NCI-H2107 treated with DMSO at 0.1 percent for 48 hours (cell line): Measurements from ENCODE around the gene SLC10A3.
A peak's percentile ranks its signal among the peaks of the same experiment; 100 is the strongest.

Source experiments
- DNase-seq: peaks from one replicate; lab custom pipeline; 2025; ENCODE audit not compliant: unreplicated experiment; lab: John Stamatoyannopoulos, UW

SLC10A3 gene

DNA sequence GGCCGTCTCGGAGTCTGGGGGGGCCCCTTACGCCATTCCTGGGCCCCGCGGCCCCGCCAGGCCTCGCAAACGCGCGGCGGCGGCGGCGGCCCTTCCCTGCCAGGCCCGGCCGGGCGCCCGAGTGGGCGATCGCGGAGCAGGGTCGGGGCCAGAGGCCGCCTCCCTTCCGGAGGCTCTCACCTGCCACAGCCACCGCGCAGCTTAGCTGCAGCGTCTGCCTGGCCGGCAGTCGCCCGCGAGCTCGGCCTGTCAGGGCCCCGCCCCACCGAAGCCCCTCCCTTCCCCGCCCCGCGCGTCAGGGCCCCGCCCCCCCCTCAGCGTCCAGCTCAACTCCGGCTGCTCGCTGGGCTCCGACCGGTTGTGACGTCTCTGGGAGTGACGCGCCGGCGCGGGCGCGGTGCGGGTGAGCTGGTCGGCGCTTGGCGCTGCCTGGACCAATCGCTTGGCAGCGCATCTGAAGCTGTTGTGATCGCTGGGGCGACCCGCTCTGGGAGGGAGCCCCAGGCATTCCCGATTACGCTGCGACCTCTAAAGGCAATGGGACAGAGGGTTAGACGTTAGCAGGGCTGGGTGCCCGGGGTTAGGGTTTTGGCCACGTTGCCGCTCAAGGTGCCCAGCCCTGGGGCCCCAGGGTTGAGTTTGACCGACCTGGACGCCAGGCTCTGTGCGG lies at the start of gene SLC10A3:
Gene SLC10A3 (minus strand): TSS at position 216 of the 670 bp plus-strand sequence. CDS start 1,689 bp downstream, outside the sequence.
- DNase-seq: peak; percentile 81

DNA sequence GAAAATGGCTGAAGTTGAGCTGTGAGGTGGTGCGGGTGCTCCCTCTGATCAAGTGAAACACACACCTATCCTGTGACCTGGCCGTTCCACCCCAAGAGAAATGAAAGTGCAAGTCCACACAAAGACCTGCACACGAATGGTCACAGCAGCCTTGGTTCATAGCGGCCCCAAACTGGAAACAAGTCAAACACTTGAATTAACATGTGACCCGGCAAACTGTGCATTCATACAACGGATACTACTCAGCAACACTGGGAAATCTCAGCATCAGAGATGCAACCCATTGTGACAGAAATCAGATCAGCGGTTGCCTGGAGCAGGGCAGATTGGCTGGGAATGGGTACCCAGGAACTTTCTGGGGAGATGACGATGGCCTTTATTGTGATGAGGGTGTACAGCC lies 48.6 kb upstream of the SLC10A3 start:
- DNase-seq: no peak

DNA sequence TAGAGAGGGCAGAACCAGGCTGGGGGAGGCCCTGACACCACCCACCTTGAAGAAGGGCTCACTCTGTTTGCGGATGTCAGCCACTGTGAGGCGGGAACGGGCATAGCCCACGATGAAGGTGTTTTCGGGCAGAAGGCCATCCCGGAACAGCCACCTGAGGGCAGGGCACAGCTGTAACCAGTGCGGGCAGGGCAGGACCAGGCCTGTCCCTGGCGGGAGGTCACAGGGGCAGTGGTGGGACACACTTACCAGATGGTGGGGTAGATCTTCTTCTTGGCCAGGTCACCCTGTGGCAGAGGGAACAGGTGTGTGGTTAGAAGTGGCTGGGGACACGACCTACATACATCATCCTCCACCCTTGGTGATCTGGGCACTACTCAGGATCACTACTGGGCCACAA lies 45.5 kb upstream of the SLC10A3 start:
- DNase-seq: no peak

DNA sequence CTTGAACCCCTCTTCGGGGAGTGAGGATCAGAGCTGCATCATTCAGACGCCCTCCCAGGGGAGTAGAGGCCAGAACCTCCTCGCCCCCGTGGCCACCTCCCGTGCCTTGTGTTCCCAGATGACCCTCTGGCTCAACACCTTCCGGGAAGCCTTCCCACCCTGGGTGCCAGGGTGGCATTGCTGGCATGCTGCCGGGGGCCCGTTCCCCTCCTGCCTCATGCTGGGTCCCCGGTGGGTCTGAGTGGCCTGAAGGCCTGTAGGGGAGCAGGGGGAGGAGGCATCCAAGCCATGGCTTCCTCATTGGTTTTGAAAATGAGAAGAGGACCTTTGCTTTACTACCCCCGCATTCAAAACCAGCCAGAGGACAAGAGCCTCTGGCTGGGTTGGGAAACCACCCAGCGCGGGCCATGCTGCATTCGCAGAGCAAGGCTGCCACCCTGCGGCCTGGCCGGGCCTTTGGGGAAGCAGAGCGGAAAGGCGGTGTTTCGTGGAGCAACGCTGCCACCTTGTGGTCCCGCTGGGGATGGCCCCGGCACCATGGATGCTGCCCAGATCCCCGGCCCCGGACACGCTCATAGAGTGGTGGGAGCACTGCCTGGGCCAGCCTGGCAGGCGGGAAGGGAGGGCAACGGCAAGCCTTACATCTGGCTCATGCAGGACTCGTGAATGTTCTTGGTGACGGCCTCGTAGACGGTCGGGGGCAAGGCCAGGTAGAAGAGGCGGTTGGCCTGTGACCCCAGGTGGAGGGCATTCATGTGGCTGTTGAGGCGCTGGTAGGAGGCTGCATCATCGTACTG lies 44.3 kb upstream of the SLC10A3 start:
- peak; percentile 35 for DNase-seq

DNA sequence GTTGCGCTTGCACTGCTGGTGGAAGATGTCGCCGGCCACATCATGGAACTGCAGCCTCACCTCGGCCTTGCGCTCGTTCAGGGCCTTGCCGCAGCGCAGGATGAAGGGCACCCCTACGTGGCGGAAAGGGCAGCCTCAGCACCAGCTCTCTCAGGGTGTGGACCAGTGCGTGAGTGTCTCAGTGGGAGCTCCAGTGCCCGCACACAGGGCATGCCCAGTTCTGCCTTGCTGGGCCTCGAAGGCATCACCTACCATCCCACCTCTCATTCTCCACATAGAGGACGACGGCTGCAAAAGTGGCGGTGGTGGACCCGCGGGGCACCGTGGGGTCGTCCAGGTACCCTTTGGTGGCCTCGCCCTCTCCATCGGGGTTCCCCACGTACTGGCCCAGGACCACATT lies 42.3 kb upstream of the SLC10A3 start:
- no peak for DNase-seq

GRCh38 chrX:154531626-154532025 lies 41.2 kb upstream of the SLC10A3 start:
- no peak for DNase-seq

GRCh38 chrX:154530286-154530685 lies 39.9 kb upstream of the SLC10A3 start:
- DNase-seq: no peak

DNA sequence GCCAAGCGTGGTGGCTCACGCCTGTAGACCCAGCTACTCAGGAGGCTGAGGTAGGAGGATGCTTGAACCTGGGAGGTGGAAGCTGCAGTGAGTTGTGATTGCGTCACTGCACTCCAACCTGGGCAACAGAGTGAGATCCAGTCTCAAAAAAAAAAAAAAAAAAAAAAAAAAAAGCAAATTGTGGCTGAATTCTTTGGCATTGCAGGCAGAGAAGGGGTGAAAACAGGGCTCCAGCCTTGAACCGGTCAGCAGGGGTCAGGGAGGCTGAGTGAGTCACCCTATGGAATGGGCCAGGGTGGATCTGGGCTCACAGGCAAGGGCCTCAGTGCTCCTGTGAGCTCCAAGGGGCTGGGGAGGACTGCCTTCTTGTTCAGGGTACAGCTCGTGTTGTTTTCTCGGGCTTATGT lies 38.8 kb upstream of the SLC10A3 start:
- DNase-seq: no peak

GRCh38 chrX:154526901-154527675 lies 36.7 kb upstream of the SLC10A3 start:
- peak; percentile 86 for DNase-seq

GRCh38 chrX:154525606-154526490 lies 35.4 kb upstream of the SLC10A3 start:
- no peak for DNase-seq

DNA sequence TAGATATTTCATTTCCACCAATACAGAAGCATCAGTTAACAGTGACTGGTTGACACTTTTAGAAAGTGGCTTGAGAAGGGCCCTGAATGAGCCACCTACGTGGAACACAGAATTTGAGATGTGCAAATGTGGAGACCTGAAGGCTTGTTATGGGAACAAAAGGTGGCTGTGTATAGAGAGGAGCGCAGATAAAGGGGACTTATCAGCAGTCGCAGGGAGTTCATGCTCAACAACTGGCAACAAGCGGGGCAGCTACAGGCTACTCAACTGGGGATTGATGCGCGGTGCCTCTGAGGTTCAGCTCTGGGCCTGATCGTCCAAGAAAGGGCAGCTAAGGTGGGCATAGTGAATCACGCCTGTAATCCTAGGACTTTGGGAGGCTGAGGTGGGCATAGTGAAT lies 29.0 kb upstream of the SLC10A3 start:
- DNase-seq: no peak

- DNase-seq: no peak
Measured at GRCh38 chrX:154517101-154517781, 26.8 kb upstream of the SLC10A3 start.

- DNase-seq: peak; percentile 11
Measured at GRCh38 chrX:154516656-154517100, 26.2 kb upstream of the SLC10A3 start.

GRCh38 chrX:154515966-154516655 lies 25.7 kb upstream of the SLC10A3 start, which contains the start of gene FAM3A:
Gene FAM3A (minus strand): TSS chrX:154516232. CDS start chrX:154515772, 460 bp downstream.
- peak; percentile 83 for DNase-seq

- DNase-seq: no peak
Measured at GRCh38 chrX:154515090-154515965, 24.9 kb upstream of the SLC10A3 start.

DNA sequence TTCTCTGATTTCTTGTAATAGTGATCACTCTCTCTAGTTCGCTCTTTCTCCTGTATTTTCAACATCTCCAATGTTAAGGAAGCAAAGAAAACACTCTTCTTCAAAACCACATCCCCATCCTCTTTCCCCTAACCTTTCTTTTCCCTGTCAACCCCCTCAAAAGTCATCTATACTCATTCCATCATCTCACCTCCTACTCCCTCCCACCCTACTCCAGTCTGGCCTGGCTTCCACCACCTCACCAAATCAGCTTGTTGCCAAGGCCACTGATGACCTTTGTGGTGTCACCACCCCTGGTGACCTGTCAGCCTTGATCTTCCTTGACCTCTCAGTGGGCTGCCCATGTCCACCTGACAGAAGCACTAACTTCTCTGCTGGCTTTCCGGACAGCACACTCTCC lies 23.3 kb upstream of the SLC10A3 start:
- no peak for DNase-seq

DNA sequence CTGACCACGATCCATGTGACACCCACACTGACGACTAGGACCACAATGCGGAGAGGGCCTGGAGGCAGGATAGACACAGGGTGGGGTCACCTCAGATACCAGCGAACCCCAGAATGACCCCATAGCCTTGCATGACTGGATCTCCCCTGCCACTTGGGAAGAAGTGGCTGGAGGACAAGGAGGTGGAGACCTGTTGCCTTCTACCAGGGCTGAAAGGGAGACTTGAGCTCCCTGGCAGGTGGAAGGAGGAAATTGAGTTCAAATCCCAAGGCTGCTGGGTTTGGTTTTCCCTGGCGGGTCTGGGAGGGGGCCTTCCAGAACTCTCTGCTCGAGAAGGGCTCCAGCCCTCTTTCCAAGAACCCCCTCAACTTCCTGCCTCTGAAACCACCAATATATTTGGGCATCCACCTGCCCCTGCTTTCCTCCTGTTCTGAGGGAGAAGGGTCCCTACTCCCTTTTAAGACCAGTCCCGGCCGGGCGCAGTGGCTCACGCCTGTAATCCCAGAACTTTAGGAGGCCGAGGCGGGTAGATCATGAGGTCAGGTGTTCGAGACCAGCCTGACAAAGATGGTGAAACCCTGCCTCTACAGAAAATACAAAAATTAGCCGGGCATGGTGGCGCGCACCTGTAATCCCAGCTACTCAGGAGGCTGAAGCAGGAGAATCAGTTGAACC lies 22.6 kb upstream of the SLC10A3 start:
- DNase-seq: no peak

DNA sequence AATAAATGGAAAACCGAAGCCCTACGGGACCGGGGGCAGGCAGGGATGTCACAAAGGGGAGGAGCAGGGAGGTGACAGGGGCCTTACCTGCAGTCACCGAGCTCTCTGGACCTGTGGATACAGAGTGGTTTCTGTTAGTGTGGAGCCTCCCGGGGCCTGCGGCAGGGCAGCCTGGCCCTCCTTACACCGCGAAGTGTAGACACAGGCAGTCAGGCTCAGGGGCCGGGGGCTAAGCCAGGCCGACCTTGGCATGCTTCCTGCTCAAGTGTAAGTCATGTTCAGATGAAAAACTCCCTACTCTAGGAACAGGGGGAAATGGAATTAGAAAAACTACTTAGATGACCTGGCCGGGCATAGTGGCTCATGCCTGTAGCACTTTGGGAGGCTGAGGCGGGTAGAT lies 21.3 kb upstream of the SLC10A3 start:
- no peak for DNase-seq
